ENCODE results near the gene CGB5.
A peak's percentile ranks its signal among the peaks of the same experiment; 100 is the strongest.
"Not testable (repeated sequence)": the region's sequence is repeated elsewhere in the genome, so short reads cannot be mapped to it uniquely, and the experiment has no call there.

CGB5 gene

GRCh38 chr19:49057636-49058234 lies 14.1 kb downstream of the CGB5 start, which contains the start of gene CGB7:
Gene CGB7 (minus strand): TSS chr19:49057749. CDS start chr19:49055375, 2,374 bp downstream.
- DNase-seq (ENCODE audit: low spot score) = peak; percentile 18

DNA sequence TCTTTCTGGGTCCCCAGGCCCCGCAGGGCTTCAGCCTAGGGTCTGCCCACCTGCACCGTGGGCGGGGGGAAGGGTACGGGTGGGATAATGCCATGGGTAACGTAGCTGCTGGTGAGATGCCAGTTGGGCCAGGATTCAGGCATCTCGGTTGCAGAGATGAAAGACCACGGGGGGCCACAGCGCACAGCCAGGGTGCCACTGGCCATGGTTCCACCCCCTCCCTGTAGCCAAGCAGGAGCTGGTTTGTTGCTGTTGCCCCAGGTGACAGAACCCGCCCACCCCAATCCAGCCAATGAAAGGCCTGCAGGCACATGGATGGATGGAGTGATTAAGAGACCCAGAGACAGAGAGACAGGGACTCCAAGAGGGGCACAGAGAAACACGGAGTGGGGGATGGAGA lies 14.9 kb downstream of the CGB5 start:
- DNase-seq (ENCODE audit: low spot score) = no peak

DNA sequence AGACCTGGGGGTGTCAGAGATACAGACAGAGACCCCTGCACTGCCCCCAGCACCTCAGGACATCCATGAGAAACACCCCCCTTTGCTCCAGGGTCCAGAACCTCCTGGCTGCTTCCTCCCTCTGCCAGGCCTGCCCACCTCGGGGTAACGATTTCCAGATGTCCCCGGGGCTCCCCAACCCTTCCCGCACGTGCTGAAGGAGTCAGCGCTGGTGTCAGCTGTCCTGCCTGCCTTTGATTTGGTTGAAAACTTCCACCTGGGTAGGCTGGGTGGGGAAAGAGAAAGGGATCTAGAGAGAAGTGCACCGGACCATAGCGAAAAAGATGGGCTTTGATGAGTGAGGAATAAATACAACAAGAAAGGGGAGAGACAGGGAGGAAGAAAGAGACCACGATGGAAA lies 15.4 kb downstream of the CGB5 start:
- DNase-seq (ENCODE audit: low spot score) = no peak

DNA sequence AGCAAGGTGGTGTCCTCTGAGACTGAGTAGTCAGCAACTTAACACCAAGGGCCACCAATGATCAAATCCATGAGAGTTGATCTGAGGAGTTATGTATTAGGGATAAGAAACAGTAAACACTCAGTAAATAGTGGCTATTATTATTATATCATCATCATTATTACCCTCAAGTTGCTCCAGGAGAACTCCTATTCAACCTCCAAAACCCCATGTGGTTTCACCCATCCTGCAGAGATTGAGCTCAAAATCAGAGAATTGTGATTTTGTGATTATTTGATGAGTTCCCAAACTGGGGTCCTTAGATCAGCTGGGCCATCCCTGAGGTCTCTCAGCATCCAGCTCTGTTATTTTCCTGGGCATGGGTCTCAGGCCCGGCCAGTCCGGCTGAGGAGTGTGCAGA lies 17.4 kb downstream of the CGB5 start:
- DNase-seq (ENCODE audit: low spot score) = no peak

GRCh38 chr19:49061445-49061844 lies 17.8 kb downstream of the CGB5 start:
- no peak for DNase-seq (ENCODE audit: low spot score)

DNA sequence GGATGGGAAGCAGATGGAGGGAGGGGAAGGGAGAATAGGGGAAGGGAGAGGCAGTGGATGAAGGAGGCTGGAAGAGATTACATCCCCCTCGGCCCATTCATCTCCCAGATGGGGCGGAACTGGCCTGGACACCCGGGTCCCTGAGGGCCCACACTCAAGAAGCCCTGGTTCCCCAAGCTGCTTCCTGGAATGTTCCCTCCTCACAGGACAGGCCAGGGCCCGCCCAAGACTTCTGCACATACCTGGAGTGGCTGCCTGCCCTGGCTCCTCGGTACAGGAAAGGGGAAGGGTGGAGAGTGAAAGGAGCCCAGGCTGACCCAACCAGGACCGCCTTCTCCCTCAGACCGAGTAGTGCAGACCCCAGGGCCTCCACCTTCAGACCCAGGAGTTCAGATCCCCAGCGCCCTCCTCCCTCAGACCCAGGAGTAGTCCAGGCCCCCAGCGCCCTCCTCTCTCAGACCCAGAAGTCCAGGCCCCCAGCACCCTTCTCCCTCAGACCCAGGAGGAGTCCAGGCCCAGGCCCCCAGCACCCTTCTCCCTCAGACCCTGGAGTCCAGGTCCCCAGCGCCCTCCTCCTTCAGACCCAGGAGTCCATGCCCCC lies 20.5 kb downstream of the CGB5 start:
- DNase-seq (ENCODE audit: low spot score) = no peak

- no peak for DNase-seq (ENCODE audit: low spot score)
Observed at GRCh38 chr19:49064768-49065611, 21.3 kb downstream of the CGB5 start, which contains the start of gene NTF4. Gene NTF4 (minus strand): TSS chr19:49064818. CDS start chr19:49061997, 2,821 bp downstream.

- DNase-seq (ENCODE audit: low spot score) = no peak
Observed at GRCh38 chr19:49065905-49066512, 22.4 kb downstream of the CGB5 start.

GRCh38 chr19:49067554-49067953 lies 23.9 kb downstream of the CGB5 start:
- DNase-seq (ENCODE audit: low spot score) = no peak

DNA sequence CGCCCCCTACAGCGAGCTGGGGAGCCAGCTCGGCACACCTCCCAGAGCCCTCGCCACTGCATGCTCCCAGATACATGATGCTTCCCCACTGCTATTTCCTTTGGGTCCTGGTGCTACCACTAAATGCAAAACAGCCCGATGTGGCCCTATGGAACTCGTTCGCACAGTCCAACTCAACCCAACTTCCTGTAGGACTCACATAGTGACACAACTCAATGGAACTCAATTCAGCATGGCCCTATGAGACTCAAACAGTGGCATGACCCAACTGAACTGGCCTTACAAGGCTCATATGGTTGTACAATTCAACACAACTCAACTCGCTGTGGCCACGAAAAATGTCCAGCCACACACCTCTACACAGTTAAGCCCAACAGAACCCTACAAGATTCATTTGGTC lies 25.4 kb downstream of the CGB5 start:
- no peak for DNase-seq (ENCODE audit: low spot score)

DNA sequence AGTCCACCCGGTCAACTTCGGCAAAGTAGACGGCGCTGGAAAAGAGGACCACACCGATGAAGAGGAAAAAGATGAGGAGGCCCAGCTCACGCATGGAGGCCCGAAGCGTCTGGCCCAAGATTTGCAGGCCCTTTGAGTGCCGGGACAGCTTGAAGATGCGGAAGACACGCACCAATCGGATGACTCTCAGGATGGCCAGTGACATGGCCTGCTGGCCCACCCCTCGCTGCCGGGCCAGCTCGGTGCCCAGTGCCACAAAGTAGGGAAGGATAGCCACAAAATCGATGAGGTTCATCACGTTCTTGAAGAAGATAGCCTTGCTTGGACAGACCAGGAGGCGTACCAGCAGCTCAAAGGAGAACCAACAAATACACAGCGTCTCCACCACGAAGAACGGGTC lies 26.8 kb downstream of the CGB5 start:
- no peak for DNase-seq (ENCODE audit: low spot score)

DNA sequence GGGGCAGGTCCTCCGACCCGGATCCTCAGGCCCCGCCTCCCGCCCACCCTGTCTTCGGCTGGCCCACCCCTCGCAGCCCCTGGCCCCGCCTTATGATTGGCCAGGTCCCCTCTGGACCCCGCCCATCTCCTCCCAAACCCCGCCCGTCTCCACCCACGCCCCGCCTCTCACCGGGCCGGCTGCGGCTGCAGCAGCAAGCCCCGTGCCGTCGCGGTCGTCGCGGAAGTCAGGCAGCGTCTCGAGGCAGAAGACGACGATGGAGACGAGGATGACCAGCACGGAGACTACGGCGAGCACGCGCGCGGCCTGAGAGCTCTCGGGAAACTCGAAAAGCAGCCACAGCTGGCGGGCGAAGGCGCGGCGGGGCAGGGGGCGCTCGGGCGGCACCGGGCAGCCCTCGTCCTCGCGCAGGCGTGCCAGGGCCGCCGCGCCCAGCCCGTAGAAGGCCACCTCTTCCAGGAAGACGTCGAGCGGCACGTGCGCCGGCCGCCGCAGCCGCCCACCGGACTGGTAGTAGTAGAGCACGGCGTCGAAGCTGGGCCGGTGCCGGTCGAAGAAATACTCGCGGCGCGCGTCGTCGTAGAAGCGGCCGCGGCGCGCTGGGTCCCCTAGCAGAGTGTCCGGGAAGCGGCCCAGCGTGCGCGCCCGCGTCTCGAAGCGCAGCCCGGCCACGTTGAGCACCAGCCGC lies 28.4 kb downstream of the CGB5 start:
- DNase-seq (ENCODE audit: low spot score) = no peak

GRCh38 chr19:49073514-49074378 lies 30.1 kb downstream of the CGB5 start:
- no peak for DNase-seq (ENCODE audit: low spot score)

DNA sequence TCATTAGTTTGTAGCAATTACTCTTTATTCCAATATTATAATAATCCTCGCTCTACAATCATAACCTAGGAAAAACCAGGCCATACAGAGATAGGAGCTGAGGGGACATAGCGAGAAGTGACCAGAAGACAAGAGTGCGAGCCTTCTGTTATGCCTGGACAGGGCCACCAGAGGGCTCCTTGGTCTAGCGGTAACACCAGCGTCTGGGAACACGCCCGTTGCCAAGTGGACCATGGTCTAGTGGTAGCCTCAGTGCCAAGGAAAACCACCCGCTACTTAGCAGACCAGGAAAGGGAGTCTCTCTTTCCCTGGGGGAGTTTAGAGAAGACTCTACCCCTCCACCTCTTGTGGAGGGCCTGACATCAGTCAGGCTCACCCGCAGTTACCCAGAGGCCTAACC lies 31.2 kb downstream of the CGB5 start:
- DNase-seq (ENCODE audit: low spot score) = not testable (repeated sequence)

DNA sequence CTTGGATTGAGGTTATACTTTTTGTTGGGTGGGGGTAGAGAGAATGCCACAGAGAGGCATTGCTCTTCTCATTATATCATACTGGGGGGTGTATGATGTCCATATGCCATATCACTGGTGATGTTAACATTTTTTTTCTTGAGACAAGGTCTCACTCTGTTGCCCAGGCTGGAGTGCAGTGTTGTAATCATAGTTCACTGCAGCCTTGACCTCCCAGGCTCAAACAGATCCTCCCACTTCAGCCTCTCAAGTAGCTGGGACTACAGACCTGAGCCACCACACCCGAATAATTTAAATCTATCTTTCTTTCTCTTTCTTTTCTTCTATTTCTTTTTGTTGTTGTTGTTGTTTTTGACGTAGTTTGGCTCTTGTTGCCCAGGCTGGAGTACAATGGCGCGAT lies 36.7 kb downstream of the CGB5 start:
- DNase-seq (ENCODE audit: low spot score) = no peak

DNA sequence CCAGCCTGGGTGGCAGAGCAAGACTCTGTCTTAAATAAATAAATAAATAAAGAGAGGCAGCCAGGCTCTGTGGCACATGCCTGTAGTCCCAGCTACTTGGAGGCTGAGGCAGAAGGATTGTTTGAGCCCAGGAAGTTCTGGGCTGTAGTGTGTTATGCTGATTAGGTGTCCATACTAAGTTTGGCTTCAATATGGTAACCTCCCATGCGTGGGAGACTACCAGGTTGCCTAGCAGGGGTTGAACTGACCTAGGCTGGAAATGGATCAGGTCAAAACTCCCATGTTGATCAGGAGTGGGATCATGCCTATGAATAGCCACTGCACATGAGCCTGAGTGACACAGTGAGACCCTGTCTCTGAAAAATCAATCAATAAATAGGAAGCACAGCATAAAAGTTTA lies 37.6 kb downstream of the CGB5 start:
- no peak for DNase-seq (ENCODE audit: low spot score)

DNA sequence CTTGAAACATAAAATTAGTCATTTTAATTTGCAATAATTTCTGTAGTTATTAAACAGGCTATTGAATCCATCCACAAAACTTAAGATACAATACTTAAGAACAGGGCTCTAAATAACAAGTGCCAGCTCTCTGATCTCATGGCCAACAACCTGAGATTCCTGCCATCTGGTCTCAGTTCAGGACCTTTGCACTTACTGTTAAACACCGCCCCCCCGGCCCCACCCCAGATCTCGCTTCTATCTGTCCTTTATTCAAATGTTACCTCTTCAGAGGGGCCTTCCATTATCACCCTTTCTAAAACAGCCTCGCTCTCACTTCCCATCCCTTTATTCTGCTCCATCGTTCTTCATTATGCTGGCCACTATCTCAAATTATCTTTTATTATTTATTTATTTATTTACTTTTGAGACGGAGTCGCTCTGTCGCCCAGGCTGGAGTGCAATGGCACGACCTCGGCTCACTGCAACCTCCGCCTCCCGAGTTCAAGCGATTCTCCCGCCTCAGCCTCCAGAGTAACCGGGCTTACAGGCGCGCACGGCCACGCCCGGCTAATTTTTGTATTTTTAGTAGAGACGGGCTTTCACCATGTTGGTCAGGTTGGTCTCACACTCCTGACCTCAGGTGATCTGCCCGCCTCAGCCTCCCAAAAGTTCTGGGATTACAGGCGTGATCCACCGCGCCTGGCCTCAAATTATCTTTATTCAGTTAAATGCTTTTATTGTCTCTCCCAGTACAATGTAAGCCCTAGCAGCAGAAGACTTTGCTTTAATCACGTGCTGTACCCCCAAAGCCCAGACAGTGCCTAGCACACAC lies 40.8 kb downstream of the CGB5 start:
- DNase-seq (ENCODE audit: low spot score) = no peak

- DNase-seq (ENCODE audit: low spot score) = peak; percentile 100
Observed at GRCh38 chr19:49085020-49085867, 41.6 kb downstream of the CGB5 start, which contains the start of gene SNRNP70. Gene SNRNP70 (plus strand): TSS chr19:49085451. CDS start chr19:49086415, 964 bp downstream.

DNA sequence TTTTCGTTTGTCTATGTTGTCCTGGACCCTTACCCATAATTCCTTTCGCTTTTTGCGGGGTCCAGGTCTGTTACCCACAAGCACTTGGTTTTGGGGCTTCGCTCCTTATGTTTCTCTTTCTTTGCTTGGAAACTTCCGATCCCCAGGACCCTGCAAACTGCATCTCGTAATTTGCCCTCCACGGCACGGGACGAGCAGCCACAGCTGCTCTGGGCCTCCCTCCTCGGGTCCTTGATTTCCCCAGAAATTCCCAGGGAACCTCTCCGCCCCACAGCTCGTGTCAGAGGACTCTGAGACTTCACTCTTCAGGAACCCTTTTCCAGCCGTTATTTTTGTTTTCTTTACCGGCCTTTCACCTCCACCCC lies 42.2 kb downstream of the CGB5 start:
- DNase-seq (ENCODE audit: low spot score) = no peak
